AG08395 (cell line): Measurements from ENCODE around the gene ST3GAL6.

Source experiments
- DNase-seq: peaks from one replicate; pipeline ENCODE4 v3.0.0; 2012; ENCODE audit warnings: mixed read lengths, low spot score

Gene ST3GAL6

GRCh38 chr3:98740324-98740723 lies 22.8 kb upstream of the ST3GAL6 start:
- no peak for DNase-seq

- no peak for DNase-seq
Measured at GRCh38 chr3:98741121-98741716, 21.9 kb upstream of the ST3GAL6 start.

- DNase-seq = no peak
Measured at GRCh38 chr3:98743071-98743470, 20.1 kb upstream of the ST3GAL6 start.

GRCh38 chr3:98744283-98744682 lies 18.9 kb upstream of the ST3GAL6 start:
- DNase-seq = no peak

- DNase-seq = no peak
Measured at GRCh38 chr3:98745718-98746117, 17.4 kb upstream of the ST3GAL6 start.

GRCh38 chr3:98746122-98746521 lies 17.0 kb upstream of the ST3GAL6 start:
- DNase-seq = no peak

- DNase-seq = no peak
Measured at GRCh38 chr3:98746882-98747281, 16.3 kb upstream of the ST3GAL6 start.

- DNase-seq = no peak
Measured at GRCh38 chr3:98750276-98750919, 12.7 kb upstream of the ST3GAL6 start.

- no peak for DNase-seq
Measured at GRCh38 chr3:98754483-98754882, 8.7 kb upstream of the ST3GAL6 start.

- no peak for DNase-seq
Measured at GRCh38 chr3:98755601-98756000, 7.5 kb upstream of the ST3GAL6 start.

GRCh38 chr3:98759629-98760028 lies 3.5 kb upstream of the ST3GAL6 start:
- DNase-seq = no peak

GRCh38 chr3:98761643-98762229 lies 1.4 kb upstream of the ST3GAL6 start:
- DNase-seq = no peak

GRCh38 chr3:98763819-98764418 lies 779 bp downstream of the ST3GAL6 start:
- no peak for DNase-seq

- no peak for DNase-seq
Measured at GRCh38 chr3:98764472-98764884, 1.3 kb downstream of the ST3GAL6 start.

GRCh38 chr3:98765721-98766120 lies 2.6 kb downstream of the ST3GAL6 start:
- DNase-seq = no peak

- no peak for DNase-seq
Measured at GRCh38 chr3:98766924-98767323, 3.8 kb downstream of the ST3GAL6 start.

- DNase-seq = no peak
Measured at GRCh38 chr3:98768961-98769360, 5.8 kb downstream of the ST3GAL6 start.

- DNase-seq = no peak
Measured at GRCh38 chr3:98769448-98769847, 6.3 kb downstream of the ST3GAL6 start.

GRCh38 chr3:98770261-98771039 lies 7.3 kb downstream of the ST3GAL6 start:
- DNase-seq = no peak

GRCh38 chr3:98772022-98772421 lies 8.9 kb downstream of the ST3GAL6 start:
- no peak for DNase-seq

- no peak for DNase-seq
Measured at GRCh38 chr3:98775459-98776139, 12.5 kb downstream of the ST3GAL6 start.

GRCh38 chr3:98776140-98776493 lies 13.0 kb downstream of the ST3GAL6 start:
- DNase-seq = no peak
